Endothelial cell (in vitro differentiated cells): ENCODE data around the gene CDC73. TPM values are rescaled to one million over a fixed set of nuclear protein-coding genes. Genes with fewer than 3 reads are reported as not detected.
"Not testable (repeated sequence)": the region's sequence is repeated elsewhere in the genome, so short reads cannot be mapped to it uniquely, and the experiment has no call there.

Experiments used
- DNase-seq: peaks from one replicate; pipeline ENCODE4 v3.0.0; 2021; ENCODE audit warnings: low spot score
- H3K27ac Mint-ChIP-seq: one replicate; pipeline ENCODE4 v1.8.0; 2021; ENCODE audit warnings: mixed read lengths, inconsistent platforms; ENCODE audit not compliant: unreplicated experiment
- H3K27me3 Mint-ChIP-seq: one replicate; pipeline ENCODE4 v1.8.0; 2021; ENCODE audit warnings: mild to moderate bottlenecking, moderate library complexity, mixed read lengths, inconsistent platforms; ENCODE audit not compliant: unreplicated experiment
- H3K36me3 Mint-ChIP-seq: one replicate; pipeline ENCODE4 v1.8.0; 2021; ENCODE audit warnings: mild to moderate bottlenecking, low read depth, mixed read lengths, inconsistent platforms; ENCODE audit not compliant: unreplicated experiment
- H3K4me1 Mint-ChIP-seq: one replicate; pipeline ENCODE4 v1.8.0; 2021; ENCODE audit warnings: mild to moderate bottlenecking, mixed read lengths, inconsistent platforms; ENCODE audit not compliant: unreplicated experiment
- H3K4me3 Mint-ChIP-seq: one replicate; pipeline ENCODE4 v1.8.0; 2021; ENCODE audit warnings: mild to moderate bottlenecking, mixed read lengths, inconsistent platforms; ENCODE audit not compliant: unreplicated experiment
- H3K9me3 Mint-ChIP-seq: one replicate; pipeline ENCODE4 v1.8.0; 2021; ENCODE audit warnings: mixed read lengths, inconsistent platforms; ENCODE audit not compliant: unreplicated experiment
- CTCF ChIP-seq: fragments of 200-600 bp; sonication (generic); IDR thresholded peaks from one replicate; pipeline ENCODE4 v1.5.0; 2021; ENCODE audit warnings: antibody characterized with exemption; ENCODE audit not compliant: unreplicated experiment
- total RNA-seq: library from RNA; stranded (reverse); fragmentation: NEBNext Ultra II Directional; extraction: Animal tissue kit (Norgen Biotek cat#: 25700); gene quantifications from one replicate; pipeline ENCODE4 v1.2.1, GENCODE V29; 2021; ENCODE audit not compliant: unreplicated experiment

The CDC73 gene
- total RNA-seq, 1 donor from 2014 or later = 45.2 TPM

- Mint-ChIP-seq H3K27me3 (peaks cover 2% of the 10 kb centered on the region), H3K9me3 (no peaks in the 10 kb centered on the region), H3K4me1 (no peaks in the 10 kb centered on the region), H3K4me3 (no peak overlapping the region), H3K36me3 (no peaks in the 10 kb centered on the region), H3K27ac (no peak overlapping the region)
- no peak for DNase-seq
- TF ChIP-seq CTCF = no peak
Measured at GRCh38 chr1:193111641-193112090, 10.2 kb upstream of the CDC73 start.

GRCh38 chr1:193113258-193113991, 8.4 kb upstream of the CDC73 start:
- Mint-ChIP-seq H3K36me3 (no peaks in the 10 kb centered on the region), H3K27me3 (peaks cover 4% of the 10 kb centered on the region), H3K9me3 (no peaks in the 10 kb centered on the region), H3K4me1 (no peaks in the 10 kb centered on the region), H3K4me3 (no peak overlapping the region), H3K27ac (no peak overlapping the region)
- DNase-seq = no peak
- no peak for TF ChIP-seq CTCF

GRCh38 chr1:193113992-193114332, 7.9 kb upstream of the CDC73 start:
- H3K27ac Mint-ChIP-seq = no peak overlapping the region
- TF ChIP-seq CTCF = no peak
- H3K27me3 Mint-ChIP-seq = peaks cover 4% of the 10 kb centered on the region
- H3K4me3 Mint-ChIP-seq = no peak overlapping the region
- no peak for DNase-seq
- H3K9me3 Mint-ChIP-seq = no peaks in the 10 kb centered on the region
- no peaks in the 10 kb centered on the region for H3K36me3 Mint-ChIP-seq
- no peaks in the 10 kb centered on the region for H3K4me1 Mint-ChIP-seq

GRCh38 chr1:193114485-193115095, 7.2 kb upstream of the CDC73 start:
- Mint-ChIP-seq H3K36me3 (no peaks in the 10 kb centered on the region), H3K27me3 (peaks cover 4% of the 10 kb centered on the region), H3K27ac (no peak overlapping the region), H3K4me1 (no peaks in the 10 kb centered on the region), H3K4me3 (no peak overlapping the region), H3K9me3 (no peaks in the 10 kb centered on the region)
- no peak for DNase-seq
- no peak for TF ChIP-seq CTCF

- Mint-ChIP-seq H3K4me1 (no peaks in the 10 kb centered on the region), H3K27ac (no peak overlapping the region), H3K27me3 (peaks cover 4% of the 10 kb centered on the region), H3K36me3 (no peaks in the 10 kb centered on the region), H3K4me3 (no peak overlapping the region), H3K9me3 (no peaks in the 10 kb centered on the region)
- no peak for TF ChIP-seq CTCF
- no peak for DNase-seq
Measured at GRCh38 chr1:193115629-193116227, 6.1 kb upstream of the CDC73 start.

GRCh38 chr1:193117167-193117566, 4.7 kb upstream of the CDC73 start:
- not testable (repeated sequence) for H3K9me3 Mint-ChIP-seq, H3K36me3 Mint-ChIP-seq, H3K4me1 Mint-ChIP-seq, H3K4me3 Mint-ChIP-seq, H3K27ac Mint-ChIP-seq, DNase-seq, H3K27me3 Mint-ChIP-seq
